GM19452 (cell line): ENCODE data around the gene TNS4.

Experiments
- ATAC-seq: cut with Tn5 transposase; IDR thresholded peaks from one replicate; pipeline ENCODE4 v1.9.1; 2021; ENCODE audit not compliant: unreplicated experiment

The TNS4 gene

GRCh38 chr17:40495140-40495539, 6.3 kb downstream of the TNS4 start:
- ATAC-seq, result no peak

GRCh38 chr17:40493697-40494096, 7.7 kb downstream of the TNS4 start:
- ATAC-seq, result no peak

DNA sequence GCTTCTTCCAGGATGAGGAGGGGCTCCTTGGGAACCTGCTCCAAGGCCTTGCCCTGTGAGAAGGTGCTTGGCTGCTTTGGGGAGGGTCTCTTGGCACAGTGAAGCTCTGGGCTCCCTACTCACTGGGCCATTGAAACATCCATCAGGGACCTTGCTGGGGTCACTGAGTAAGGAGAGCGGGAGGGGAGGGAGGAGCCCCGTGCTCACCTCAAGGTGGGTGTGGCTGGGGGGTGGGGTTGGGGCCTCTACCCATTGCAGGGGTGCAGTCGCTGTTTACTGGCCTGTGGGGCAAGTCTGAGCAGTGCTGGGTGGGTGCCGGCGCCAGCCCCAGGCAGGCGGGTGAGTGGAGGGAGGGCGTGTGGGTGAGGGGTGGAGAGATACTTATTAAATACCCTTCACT, 9.9 kb downstream of the TNS4 start:
- no peak for ATAC-seq

- ATAC-seq, result no peak
These were observed 10.4 kb downstream of the TNS4 start for GRCh38 chr17:40490982-40491381.

DNA sequence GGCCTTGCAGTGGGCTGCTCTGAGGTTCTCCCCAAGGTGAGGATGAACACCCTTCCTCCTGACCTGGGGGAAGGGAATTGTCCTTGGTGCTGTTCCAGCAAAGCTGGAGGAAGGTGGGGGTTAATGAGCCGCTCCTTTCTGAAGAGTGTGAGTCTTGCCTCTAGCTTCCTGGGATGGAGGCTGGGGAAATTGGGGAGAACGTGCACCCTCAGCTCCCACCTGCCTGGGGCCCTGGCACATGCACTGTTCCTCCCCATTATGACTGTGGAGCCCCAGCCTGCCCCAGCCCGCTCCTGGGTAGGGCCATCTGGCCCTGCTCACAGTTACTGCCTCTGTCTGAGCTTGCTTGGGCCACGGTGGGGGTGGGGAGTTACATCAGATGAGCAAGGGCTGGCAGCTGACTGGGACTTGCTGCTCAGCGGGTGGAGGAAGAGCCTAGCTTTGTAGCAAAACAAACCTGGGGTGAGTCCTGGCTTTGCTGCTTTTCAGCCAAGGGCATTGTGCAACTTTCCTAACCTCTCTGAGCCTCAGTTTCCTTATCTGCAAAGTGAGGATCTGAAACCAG, 11.1 kb downstream of the TNS4 start:
- no peak for ATAC-seq

DNA sequence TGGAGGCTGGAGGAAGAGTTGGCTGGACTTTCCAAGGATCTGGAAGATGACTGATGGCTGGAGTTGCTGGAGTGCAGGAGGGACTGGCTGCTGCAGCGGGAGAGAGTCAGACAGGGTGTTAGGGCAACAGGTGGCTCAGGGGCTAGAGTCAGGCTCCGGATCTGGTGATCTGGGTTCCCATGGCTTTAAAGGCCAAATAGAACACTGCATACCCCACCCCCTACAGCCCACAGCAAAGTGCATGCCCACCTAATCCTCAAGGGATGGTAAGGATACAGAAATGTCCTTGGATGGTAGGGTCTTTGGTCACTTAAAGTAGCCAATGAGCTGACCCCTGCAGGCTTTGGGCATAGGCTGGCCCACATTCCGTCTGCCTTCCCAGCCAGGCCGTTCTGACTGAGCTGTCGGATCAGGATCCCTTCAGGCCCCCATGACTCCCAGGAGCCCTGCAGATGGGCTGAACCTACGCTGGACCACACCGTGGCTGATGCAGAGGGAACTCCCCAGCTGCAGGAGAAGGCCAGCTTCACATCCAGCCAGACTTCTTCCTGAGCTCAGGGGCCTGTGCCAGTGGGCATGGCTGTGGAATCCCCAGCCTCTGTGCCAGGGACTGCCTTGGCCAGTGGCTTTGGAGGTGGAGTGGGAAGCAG, 13.9 kb downstream of the TNS4 start:
- ATAC-seq, result no peak

GRCh38 chr17:40486522-40487370, 14.7 kb downstream of the TNS4 start:
- no peak for ATAC-seq

- ATAC-seq, result no peak
These were observed 15.4 kb downstream of the TNS4 start for GRCh38 chr17:40485851-40486521.

DNA sequence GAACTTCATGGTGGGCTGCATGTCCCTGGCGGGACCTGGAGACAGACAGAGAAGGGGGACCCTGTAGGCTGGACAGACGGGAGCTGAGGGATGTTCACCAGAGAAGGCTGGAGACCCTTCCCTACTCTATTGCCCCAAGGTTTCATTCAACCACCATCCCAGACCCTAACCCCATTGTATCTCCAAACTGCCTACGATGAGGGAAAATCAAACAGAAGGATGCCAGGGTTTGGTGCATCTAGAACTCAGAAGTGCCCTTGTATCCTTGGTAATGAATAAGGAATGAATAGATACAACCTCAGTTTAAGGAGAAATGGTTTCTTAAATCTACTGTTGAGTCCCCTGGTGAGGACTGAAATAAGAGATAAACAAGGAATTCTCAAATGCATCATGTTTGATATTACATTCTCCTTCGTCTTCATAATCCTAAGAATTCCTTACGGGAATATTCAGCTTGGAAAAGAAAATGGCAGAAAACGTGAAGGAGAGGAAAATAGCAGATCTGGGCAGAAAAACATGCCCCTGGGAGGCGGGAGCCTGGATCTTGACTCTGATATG, 16.4 kb downstream of the TNS4 start:
- ATAC-seq, result no peak

DNA sequence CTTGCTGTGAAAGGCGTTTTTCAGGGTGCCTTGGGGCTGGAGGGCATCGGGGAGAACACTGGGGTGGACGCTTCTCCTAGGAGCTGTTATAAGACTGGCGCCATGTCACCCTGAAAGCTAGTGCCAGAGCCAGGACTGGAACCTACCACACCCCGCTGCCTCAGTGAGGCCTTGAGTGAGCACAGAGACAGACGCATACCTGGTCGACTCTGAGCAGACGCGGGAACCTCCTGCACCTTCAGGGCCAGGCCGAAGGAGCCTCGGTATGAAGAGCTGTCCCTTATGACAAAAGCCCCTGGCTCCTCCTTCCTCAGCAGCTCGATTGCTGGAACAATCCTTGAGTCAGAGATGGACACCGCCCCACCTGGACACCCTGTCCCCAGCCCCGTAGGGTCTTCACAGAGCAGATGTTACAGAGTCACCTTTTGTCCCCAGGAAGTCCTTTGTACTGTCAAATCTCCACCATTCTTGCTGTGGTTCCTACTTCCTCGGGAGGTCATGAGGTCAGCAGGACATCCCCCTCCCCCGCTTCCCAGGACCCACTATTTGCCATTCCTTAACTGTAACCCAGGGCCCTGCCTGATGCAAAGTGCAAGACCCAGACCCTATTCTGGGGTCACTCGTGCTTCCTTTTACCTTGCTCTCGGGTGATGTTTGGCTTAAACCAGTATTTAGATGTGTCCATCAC, 17.0 kb downstream of the TNS4 start:
- no peak for ATAC-seq

GRCh38 chr17:40483679-40484078, 17.7 kb downstream of the TNS4 start:
- ATAC-seq, result no peak

DNA sequence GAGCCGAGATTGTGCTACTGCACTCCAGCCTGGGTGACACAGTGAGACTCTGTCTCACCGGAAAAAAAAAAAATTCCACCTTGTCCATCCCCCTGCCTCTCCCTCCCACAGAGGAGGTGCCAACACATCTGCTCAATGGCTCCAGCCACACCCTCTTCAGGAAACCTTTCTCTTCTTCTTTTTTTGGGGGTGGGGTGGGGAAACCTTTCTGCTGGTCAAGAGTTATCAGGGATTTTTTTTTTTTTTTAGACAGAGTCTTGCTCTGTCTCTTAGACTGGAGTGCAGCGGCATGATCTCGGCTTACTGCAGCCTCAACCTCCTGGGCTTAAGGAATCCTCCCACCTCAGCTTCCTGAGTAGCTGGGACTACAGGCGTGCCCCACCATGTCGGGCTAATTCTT, 18.7 kb downstream of the TNS4 start:
- ATAC-seq, result no peak

DNA sequence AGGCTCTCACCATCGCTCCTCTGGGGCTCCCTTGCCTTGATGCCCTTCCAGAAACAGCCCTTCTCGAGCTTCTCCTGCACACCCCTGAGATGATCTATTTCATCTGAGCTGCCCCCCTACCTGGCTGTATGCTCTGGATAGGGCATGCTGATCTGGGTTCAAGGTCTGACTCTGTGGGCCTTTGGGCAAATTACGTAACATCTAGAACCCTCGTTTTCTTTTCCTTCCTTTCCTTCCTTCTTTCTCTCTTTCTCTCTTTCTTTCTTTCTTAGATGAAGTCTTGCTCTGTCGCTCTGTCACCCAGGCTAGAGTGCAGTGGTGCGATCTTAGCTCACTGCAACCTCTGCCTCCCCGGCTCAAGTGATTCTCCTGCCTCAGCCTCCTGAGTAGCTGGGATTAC, 20.3 kb downstream of the TNS4 start:
- no peak for ATAC-seq

GRCh38 chr17:40480501-40481003, 20.9 kb downstream of the TNS4 start:
- no peak for ATAC-seq

DNA sequence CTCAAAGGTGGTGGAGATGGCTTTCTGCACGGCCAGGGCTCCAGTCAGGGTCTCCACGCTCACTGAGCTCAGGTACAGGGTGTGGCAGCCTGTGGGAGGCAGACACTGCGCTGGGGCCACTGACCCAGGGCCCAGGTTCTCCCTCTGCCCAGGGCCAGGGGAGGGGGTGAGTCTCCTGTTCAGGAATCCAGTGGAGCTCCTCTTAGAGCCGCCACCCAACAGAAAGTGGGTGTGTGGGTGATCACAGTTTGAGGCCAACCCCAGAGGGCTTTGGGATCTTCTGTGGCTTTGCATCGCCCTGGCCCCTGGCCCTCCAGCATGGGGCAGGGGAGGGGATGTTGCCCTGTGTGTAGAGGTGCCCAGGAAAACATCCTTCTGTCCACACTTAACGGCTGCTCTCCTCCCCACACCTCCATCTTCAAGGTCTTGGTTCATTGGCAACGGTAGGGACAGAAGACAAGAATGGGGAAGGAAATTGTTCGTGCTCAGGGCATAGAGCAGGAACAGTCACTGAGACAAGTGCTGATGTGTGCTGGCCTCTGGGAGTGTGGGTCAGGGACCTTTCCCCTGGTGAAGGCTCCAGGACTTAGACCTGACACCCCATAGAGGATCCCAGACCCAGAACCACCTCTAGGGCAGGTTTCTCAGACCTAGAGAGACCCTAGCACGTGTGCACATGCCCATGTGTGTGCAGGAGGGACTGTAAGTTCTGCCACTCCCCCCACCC, 21.5 kb downstream of the TNS4 start:
- ATAC-seq, result no peak

DNA sequence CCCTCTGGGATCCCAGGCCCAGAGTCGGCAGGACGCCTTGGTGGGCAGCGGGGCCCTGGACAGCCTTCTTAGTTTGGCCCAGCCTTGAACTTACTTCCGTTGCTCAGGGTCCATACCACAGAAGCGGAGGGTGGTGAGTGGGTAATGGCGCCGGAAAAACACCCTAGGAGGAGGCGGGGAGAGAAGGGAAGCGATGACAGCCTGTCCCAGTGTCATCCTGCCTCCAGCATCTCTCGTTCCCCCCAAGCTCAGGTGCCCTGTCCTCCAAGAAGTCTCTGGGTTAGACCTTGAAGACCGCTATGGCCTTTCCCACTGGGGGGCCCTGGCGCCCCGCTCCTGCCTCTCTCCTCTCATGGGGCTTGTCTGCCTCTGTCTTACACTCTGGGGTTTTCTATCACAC, 22.9 kb downstream of the TNS4 start:
- no peak for ATAC-seq

GRCh38 chr17:40477796-40478195, 23.6 kb downstream of the TNS4 start:
- no peak for ATAC-seq

DNA sequence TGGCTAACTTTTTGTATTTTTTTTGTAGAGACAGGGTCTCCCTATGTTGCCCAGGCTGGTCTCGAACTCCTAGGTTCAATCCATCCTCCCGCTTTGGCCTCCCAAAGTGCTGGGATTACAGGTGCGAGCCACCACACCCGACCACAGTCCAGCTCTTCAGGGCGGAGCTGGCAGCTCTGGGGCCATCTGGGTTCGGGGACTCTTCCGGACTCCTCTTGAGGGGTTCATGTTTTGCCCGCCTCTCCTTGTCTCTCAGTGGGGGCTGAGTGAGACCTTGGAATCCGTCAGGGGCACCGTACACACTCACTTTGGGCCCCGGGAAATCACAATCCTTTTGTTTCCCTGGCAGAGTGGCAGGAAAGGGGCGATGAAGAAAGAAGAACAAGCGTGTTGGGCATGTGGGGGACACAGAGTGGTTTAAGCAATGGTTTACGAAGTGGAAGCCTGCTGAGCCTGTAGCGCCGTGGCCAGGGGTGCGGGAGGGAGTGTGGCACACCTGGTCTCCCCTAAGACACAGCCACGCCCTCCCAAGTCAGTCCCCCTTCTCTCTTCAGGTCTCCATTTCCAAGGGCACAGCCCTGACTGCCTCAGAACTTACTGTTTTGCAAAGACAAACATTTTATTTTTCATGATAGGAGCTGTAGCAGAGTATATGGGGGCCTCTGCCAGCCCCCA, 26.1 kb downstream of the TNS4 start:
- no peak for ATAC-seq

GRCh38 chr17:40474419-40475002, 26.9 kb downstream of the TNS4 start:
- no peak for ATAC-seq
